GM19463 (cell line): ENCODE data around the gene LRRC32.
"Not testable (repeated sequence)": the region's sequence is repeated elsewhere in the genome, so short reads cannot be mapped to it uniquely, and the experiment has no call there.

Experiments used
- ATAC-seq: cut with Tn5 transposase; IDR thresholded peaks from one replicate; pipeline ENCODE4 v1.9.1; 2021; ENCODE audit warnings: mild to moderate bottlenecking, moderate library complexity; ENCODE audit not compliant: unreplicated experiment

LRRC32 gene

GRCh38 chr11:76653674-76654284 lies 16.8 kb downstream of the LRRC32 start:
- ATAC-seq, result no peak

- ATAC-seq, result no peak
These were observed 17.4 kb downstream of the LRRC32 start for GRCh38 chr11:76653012-76653673.

GRCh38 chr11:76649851-76650372 lies 20.6 kb downstream of the LRRC32 start:
- no peak for ATAC-seq

GRCh38 chr11:76649011-76649410 lies 21.5 kb downstream of the LRRC32 start:
- ATAC-seq, result no peak

GRCh38 chr11:76648061-76648460 lies 22.5 kb downstream of the LRRC32 start:
- no peak for ATAC-seq

GRCh38 chr11:76646882-76647534 lies 23.5 kb downstream of the LRRC32 start:
- ATAC-seq, result no peak

- ATAC-seq, result no peak
These were observed 26.0 kb downstream of the LRRC32 start for GRCh38 chr11:76644591-76644990.

- ATAC-seq, result not testable (repeated sequence)
These were observed 26.8 kb downstream of the LRRC32 start for GRCh38 chr11:76643711-76644110.

- ATAC-seq, result no peak
These were observed 28.2 kb downstream of the LRRC32 start for GRCh38 chr11:76642341-76642740.

- ATAC-seq, result no peak
These were observed 28.6 kb downstream of the LRRC32 start for GRCh38 chr11:76641905-76642304.

- no peak for ATAC-seq
These were observed 30.0 kb downstream of the LRRC32 start for GRCh38 chr11:76640501-76640900.

- no peak for ATAC-seq
These were observed 30.9 kb downstream of the LRRC32 start for GRCh38 chr11:76639621-76640020.

- no peak for ATAC-seq
These were observed 32.0 kb downstream of the LRRC32 start for GRCh38 chr11:76638270-76639197.

GRCh38 chr11:76637491-76638269 lies 32.9 kb downstream of the LRRC32 start:
- ATAC-seq, result peak; percentile 92

- peak; percentile 7 for ATAC-seq
These were observed 33.6 kb downstream of the LRRC32 start for GRCh38 chr11:76636826-76637460.

GRCh38 chr11:76635991-76636738 lies 34.4 kb downstream of the LRRC32 start:
- ATAC-seq, result no peak

- ATAC-seq, result no peak
These were observed 35.7 kb downstream of the LRRC32 start for GRCh38 chr11:76634886-76635285.

- ATAC-seq, result no peak
These were observed 38.1 kb downstream of the LRRC32 start for GRCh38 chr11:76632492-76632891.
